GM12864 (cell line): ENCODE measurements around the gene CD63.

ENCODE experiments used
- DNase-seq: peaks from one replicate; pipeline ENCODE4 v3.0.0-alpha.2; 2011; ENCODE audit warnings: low read depth
- H3K4me3 ChIP-seq: 2 replicates; pipeline ENCODE4 v1.5.1; 2011; ENCODE audit warnings: mild to moderate bottlenecking, low read depth, low read length, control low read depth
- CTCF ChIP-seq: IDR thresholded peaks from 2 replicates; pipeline ENCODE4 v1.5.1; 2011; ENCODE audit warnings: low read depth, mild to moderate bottlenecking, moderate library complexity, low read length, control low read depth, inconsistent platforms; ENCODE audit errors: missing control alignments

CD63 gene

DNA sequence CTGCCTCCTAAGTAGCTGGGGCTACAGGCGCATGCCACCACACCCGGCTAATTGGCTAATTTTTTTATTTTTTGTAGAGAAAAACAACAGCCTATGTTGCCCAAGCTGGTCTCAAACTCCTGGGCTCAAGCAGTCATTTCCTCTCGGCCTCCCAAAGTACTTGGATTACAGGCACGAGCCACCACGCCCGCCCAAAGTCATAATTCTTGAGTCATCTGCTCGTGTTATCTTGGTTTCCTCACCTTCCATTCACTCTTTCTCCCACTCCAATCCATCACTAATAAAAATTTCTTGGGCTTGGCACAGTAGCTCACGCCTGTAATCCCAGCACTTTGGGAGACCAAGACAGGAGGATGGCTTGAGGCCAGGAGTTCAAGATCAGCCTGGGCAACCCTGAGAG lies 53.1 kb downstream of the CD63 start:
- no peak for DNase-seq
- TF ChIP-seq CTCF, result no peak
- H3K4me3 ChIP-seq, result no peak overlapping the region
